Keratinocyte (primary cell): Measurements from ENCODE around the gene REPS2.

ENCODE experiments used
- EZH2 ChIP-seq: IDR thresholded peaks from one replicate; pipeline ENCODE4 v1.6.1; 2012; ENCODE audit warnings: inconsistent platforms, mild to moderate bottlenecking, low read length, moderate library complexity
- TF ChIP-seq, protein P1 (sequence below), 3 experiments: IDR thresholded peaks in 1 of 3; conservative IDR thresholded peaks in 1 of 3; optimal IDR thresholded peaks in 1 of 3; 2 replicates in 2 of 3; 3 replicates in 1 of 3; pipeline versions ENCODE3 to v1.5.1; 2011; ENCODE audit warnings: low read length in 3 of 3, mild to moderate bottlenecking in 3 of 3, moderate library complexity in 2 of 3, control low read depth in 1 of 3, inconsistent platforms in 1 of 3; ENCODE audit not compliant: insufficient read depth in 2 of 3; ENCODE audit errors: extremely low read depth in 1 of 3

DNA sequence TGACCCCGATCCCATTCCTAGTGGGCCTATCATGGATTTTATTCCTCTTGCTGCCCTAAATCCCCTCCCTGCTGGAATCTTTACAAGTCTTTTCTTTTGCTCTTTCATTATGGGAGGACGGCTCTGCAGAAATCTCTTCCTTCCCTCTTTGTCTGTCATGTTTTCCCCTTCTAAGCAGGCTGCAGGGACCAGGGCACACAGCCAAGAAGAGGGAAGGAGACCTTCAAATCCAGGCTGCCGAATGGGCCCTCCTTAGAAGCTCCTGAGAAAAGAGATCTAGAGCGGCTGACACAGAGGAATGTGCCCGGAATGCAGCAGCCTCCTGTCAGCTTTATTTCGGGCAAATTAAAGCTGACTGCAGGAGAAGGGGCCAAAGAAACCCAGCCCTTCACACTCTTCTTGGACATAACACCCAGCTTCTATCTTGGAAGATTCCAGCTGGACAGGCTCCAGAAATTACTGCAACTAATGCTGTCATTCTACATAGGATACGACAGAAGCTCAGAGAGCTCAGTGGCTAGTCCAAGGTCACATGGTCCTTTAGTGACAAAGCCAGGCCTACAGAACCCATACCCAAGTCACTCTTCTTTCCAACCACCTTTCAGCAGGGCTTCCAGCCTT lies 240.8 kb downstream of the REPS2 start:
- TF ChIP-seq, protein P1, sequence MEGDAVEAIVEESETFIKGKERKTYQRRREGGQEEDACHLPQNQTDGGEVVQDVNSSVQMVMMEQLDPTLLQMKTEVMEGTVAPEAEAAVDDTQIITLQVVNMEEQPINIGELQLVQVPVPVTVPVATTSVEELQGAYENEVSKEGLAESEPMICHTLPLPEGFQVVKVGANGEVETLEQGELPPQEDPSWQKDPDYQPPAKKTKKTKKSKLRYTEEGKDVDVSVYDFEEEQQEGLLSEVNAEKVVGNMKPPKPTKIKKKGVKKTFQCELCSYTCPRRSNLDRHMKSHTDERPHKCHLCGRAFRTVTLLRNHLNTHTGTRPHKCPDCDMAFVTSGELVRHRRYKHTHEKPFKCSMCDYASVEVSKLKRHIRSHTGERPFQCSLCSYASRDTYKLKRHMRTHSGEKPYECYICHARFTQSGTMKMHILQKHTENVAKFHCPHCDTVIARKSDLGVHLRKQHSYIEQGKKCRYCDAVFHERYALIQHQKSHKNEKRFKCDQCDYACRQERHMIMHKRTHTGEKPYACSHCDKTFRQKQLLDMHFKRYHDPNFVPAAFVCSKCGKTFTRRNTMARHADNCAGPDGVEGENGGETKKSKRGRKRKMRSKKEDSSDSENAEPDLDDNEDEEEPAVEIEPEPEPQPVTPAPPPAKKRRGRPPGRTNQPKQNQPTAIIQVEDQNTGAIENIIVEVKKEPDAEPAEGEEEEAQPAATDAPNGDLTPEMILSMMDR (optimal IDR thresholded peaks at IDR 0.05 in 1 of 3, IDR thresholded peaks at IDR 0.05 in 1 of 3, conservative IDR thresholded peaks at IDR 0.05 in 1 of 3; ENCODE audit: extremely low read depth in 1 of 3, insufficient read depth in 2 of 3, low read length in 3 of 3) = no peak
- TF ChIP-seq EZH2 = no peak
